ENCODE data around the gene ZNF182.
"Not testable (repeated sequence)": the region's sequence is repeated elsewhere in the genome, so short reads cannot be mapped to it uniquely, and the experiment has no call there.

The ZNF182 gene

DNA sequence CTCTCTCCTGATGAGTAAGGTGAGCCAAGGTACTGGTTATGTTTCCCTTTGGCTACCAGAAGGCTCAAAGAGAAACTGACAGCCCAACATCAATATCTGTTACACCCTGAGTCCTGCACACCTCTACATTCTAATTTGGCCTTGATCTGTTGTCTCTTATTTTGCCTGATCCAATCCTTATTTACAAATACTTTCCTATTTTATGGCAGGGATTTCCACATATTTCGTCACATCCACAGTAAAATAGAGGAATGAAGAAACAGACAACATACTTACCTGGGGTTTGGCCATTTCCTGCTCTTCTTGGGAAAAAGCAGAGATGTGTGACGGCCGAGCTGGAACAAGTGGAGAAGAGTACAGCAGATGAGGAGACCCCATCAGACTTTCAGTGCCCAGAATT, 1.5 kb downstream of the ZNF182 start:
- no peak for DNase-seq (ENCODE audit: low read depth, low spot score)
- H3K4me3 ChIP-seq (ENCODE audit: low read length): no peak overlapping the region
- no CpG with 5 or more reads among the region's 3 CpGs for WGBS (ENCODE audit: insufficient coverage, insufficient read length)

DNA sequence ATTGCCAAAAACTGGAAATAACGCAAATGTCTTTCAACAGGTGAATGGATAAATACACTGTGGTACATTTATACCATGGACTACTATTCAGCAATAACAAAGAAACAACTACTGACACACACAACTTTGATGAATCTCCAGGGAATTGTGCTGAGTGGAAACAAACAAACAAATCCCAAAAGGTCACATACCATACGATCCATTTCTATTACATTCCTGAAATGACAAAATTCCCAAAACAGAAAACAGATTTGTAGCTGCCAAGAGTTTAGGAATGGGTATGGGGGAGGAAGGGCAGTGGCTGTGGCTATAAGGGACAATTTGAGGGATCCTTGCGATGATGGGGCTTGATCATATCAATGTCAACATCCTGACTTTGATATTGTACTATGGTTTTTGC, 2.5 kb downstream of the ZNF182 start:
- no peaks in the 10 kb centered on the region for H3K27me3 ChIP-seq (ENCODE audit: control insufficient read depth, insufficient read depth, low read length)
- no peak overlapping the region for H3K4me3 ChIP-seq (ENCODE audit: low read length)
- DNase-seq (ENCODE audit: low read depth, low spot score): no peak
- H3K27ac ChIP-seq (ENCODE audit: low read length): no peak overlapping the region
- no peaks in the 10 kb centered on the region for H3K36me3 ChIP-seq (ENCODE audit: control insufficient read depth, insufficient read depth, low read length)
- WGBS (ENCODE audit: insufficient coverage, insufficient read length): no CpG with 5 or more reads among the region's 3 CpGs
- H3K4me1 ChIP-seq (ENCODE audit: control insufficient read depth, insufficient read depth, low read length): no peaks in the 10 kb centered on the region
- no peaks in the 10 kb centered on the region for H3K9me3 ChIP-seq (ENCODE audit: control insufficient read depth, insufficient read depth, low read length)

More for the DNA sequence above, 1.5 kb downstream of the ZNF182 start:
- H3K4me1 ChIP-seq (ENCODE audit: control insufficient read depth, insufficient read depth, low read length): no peaks in the 10 kb centered on the region
- H3K36me3 ChIP-seq (ENCODE audit: control insufficient read depth, insufficient read depth, low read length): no peaks in the 10 kb centered on the region
- no peaks in the 10 kb centered on the region for H3K9me3 ChIP-seq (ENCODE audit: control insufficient read depth, insufficient read depth, low read length)
- no peak overlapping the region for H3K27ac ChIP-seq (ENCODE audit: low read length)
- H3K27me3 ChIP-seq (ENCODE audit: control insufficient read depth, insufficient read depth, low read length): no peaks in the 10 kb centered on the region

DNA sequence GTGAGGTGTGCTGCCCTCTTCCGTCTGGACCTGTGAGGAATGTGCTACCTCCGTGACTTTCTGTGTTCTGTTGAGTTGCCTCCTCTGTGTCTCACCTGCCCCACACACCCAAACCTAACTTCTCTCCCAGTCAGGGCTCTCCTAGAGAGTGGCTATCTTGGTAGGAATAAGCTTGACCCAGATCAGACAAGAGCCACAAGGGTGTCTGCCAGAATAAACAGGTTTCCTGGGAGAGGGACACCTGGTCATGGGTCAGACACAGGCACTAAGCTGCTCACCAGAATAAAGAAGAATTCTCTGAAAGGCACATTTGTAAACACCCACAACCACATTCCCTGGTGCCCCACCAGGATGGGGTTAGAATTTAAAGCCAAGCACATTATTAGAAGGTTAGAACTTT, 11.1 kb downstream of the ZNF182 start:
- no peaks in the 10 kb centered on the region for H3K36me3 ChIP-seq (ENCODE audit: control insufficient read depth, insufficient read depth, low read length)
- H3K27ac ChIP-seq (ENCODE audit: low read length): no peak overlapping the region
- no peak overlapping the region for H3K4me3 ChIP-seq (ENCODE audit: low read length)
- H3K4me1 ChIP-seq (ENCODE audit: control insufficient read depth, insufficient read depth, low read length): no peaks in the 10 kb centered on the region
- no peaks in the 10 kb centered on the region for H3K27me3 ChIP-seq (ENCODE audit: control insufficient read depth, insufficient read depth, low read length)
- no CpG with 5 or more reads among the region's 2 CpGs for WGBS (ENCODE audit: insufficient coverage, insufficient read length)
- H3K9me3 ChIP-seq (ENCODE audit: control insufficient read depth, insufficient read depth, low read length): no peaks in the 10 kb centered on the region
- DNase-seq (ENCODE audit: low read depth, low spot score): no peak

DNA sequence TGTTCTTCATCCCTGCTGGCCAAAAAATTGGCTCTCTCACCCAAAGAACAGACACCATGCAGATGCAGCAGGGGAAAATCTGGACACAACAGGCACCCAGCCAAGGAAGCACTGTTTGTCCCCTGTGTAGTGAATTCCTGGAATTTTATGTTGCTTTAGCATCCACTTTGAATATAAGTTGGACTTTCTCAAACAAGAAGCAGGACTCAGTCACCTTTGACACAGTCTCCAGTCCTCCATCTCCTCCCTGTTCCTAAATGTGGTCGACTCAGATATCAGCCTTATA, 11.8 kb downstream of the ZNF182 start:
- H3K4me1 ChIP-seq (ENCODE audit: control insufficient read depth, insufficient read depth, low read length): no peaks in the 10 kb centered on the region
- no peaks in the 10 kb centered on the region for H3K27me3 ChIP-seq (ENCODE audit: control insufficient read depth, insufficient read depth, low read length)
- no peaks in the 10 kb centered on the region for H3K9me3 ChIP-seq (ENCODE audit: control insufficient read depth, insufficient read depth, low read length)
- no peak overlapping the region for H3K4me3 ChIP-seq (ENCODE audit: low read length)
- no peak overlapping the region for H3K27ac ChIP-seq (ENCODE audit: low read length)
- WGBS (ENCODE audit: insufficient coverage, insufficient read length): no CpG with 5 or more reads among the region's 1 CpG
- DNase-seq (ENCODE audit: low read depth, low spot score): no peak
- no peaks in the 10 kb centered on the region for H3K36me3 ChIP-seq (ENCODE audit: control insufficient read depth, insufficient read depth, low read length)

DNA sequence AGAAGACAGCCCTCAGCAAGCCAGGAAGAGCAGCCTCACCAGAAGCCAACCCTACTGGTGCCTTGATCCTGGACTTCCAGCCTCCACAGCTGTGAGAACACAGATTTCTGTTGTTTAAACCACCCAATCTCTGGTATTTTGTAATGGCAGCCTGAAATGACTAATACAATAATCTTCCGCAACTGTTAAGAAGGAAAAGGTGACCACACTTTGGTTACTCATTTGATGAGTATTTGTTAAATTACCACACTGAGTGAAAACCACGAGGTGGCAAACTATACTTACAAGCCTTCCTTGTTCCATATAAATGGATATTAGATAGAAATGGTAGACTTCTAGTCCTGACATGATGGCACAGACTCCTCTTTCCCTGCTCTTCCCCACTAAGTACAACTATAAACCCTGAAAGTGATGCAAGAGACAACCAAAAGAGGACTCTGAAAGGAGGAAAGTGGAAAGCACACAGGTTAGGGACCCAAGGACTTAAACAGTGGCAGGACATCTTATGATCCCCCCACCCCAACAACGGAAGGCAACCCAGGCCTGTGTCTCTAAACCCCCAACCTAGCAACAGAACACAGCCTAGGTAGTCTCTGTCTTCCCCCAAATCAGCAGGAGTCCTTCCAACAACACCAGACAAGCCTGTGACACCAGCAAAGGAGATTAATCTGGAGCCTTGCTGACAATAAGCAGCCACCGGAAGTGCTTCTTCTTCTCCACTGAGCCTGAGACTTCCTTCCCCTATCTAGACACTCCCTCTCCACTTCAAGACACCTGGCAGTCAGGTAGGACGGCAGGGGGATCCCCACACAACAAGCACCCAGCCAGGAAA, 12.3 kb downstream of the ZNF182 start:
- no peaks in the 10 kb centered on the region for H3K4me1 ChIP-seq (ENCODE audit: control insufficient read depth, insufficient read depth, low read length)
- H3K27ac ChIP-seq (ENCODE audit: low read length): no peak overlapping the region
- H3K4me3 ChIP-seq (ENCODE audit: low read length): no peak overlapping the region
- H3K27me3 ChIP-seq (ENCODE audit: control insufficient read depth, insufficient read depth, low read length): no peaks in the 10 kb centered on the region
- H3K9me3 ChIP-seq (ENCODE audit: control insufficient read depth, insufficient read depth, low read length): no peaks in the 10 kb centered on the region
- H3K36me3 ChIP-seq (ENCODE audit: control insufficient read depth, insufficient read depth, low read length): no peaks in the 10 kb centered on the region
- no peak for DNase-seq (ENCODE audit: low read depth, low spot score)
- no CpG with 5 or more reads among the region's 5 CpGs for WGBS (ENCODE audit: insufficient coverage, insufficient read length)

DNA sequence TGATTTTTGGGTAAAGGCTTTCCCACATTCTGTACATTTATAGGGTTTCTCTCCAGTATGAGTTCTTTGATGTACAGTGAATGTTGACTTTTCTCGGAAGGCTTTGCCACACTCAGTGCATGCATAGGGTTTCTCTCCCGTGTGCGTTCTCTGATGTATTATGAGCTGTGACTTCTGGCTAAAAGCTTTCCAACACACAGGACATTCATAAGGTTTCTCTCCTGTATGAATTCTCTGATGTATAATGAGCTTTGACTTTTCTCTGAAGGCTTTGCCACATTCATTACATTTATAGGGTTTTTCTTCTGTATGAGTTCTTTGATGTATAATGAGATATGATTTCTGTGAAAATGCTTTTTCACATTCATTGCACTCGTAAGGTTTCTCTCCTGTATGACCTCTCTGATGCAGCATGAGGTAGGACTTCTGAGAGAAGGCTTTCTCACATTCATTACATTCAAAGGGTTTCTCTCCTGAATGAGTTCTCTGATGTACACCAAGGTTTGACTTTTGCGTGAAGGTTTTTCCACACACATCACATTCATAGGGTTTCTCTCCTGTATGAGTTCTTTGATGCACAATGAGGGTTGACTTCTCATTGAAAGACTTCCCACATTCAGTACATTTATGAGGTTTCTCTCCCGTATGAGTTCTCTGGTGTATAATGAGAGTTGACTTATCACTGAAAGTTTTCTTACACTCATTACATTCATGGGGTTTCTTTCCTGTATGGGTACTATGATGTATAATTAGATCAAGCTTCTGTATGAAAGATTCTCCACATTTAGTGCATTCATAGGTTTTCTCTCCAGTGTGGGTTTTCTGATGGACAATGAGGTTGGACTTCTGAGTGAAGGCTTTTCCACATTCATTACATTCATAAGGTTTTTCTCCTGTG, 27.3 kb downstream of the ZNF182 start:
- H3K36me3 ChIP-seq (ENCODE audit: control insufficient read depth, insufficient read depth, low read length): no peaks in the 10 kb centered on the region; the same call in 1 of the 2 replicates
- no peak for DNase-seq (ENCODE audit: low read depth, low spot score)
- peaks cover 4% of the 10 kb centered on the region for H3K9me3 ChIP-seq (ENCODE audit: control insufficient read depth, insufficient read depth, low read length)
- H3K27me3 ChIP-seq (ENCODE audit: control insufficient read depth, insufficient read depth, low read length): no peaks in the 10 kb centered on the region
- no peaks in the 10 kb centered on the region for H3K4me1 ChIP-seq (ENCODE audit: control insufficient read depth, insufficient read depth, low read length)
- no peak overlapping the region for H3K4me3 ChIP-seq (ENCODE audit: low read length)
- no peak overlapping the region for H3K27ac ChIP-seq (ENCODE audit: low read length)
- WGBS (ENCODE audit: insufficient coverage, insufficient read length): no CpG with 5 or more reads among the region's 6 CpGs

DNA sequence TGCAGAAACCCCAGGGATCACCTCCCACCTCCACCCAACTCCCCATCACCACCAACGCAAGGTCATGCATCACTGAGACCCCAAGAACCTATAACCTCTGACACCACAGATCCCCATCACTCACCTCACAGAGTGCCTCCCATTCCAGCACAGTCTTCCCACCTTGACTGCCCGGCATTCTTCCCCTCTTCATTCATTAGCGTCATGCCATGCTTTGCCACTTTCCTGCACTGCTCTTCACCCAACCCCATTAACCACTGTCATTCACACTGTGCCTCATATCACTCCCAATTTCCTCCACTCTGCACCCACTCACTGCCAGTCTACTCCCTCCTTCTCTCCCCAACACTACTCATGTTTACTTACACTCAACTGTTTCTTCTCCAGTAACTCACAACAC, 30.6 kb downstream of the ZNF182 start:
- no CpG with 5 or more reads among the region's 3 CpGs for WGBS (ENCODE audit: insufficient coverage, insufficient read length)
- Histone ChIP-seq H3K4me3 (ENCODE audit: low read length) (no peak overlapping the region), H3K27ac (ENCODE audit: low read length) (no peak overlapping the region), H3K4me1 (ENCODE audit: control insufficient read depth, insufficient read depth, low read length) (no peaks in the 10 kb centered on the region), H3K36me3 (ENCODE audit: control insufficient read depth, insufficient read depth, low read length) (no peaks in the 10 kb centered on the region; the same call in 1 of the 2 replicates), H3K27me3 (ENCODE audit: control insufficient read depth, insufficient read depth, low read length) (no peaks in the 10 kb centered on the region), H3K9me3 (ENCODE audit: control insufficient read depth, insufficient read depth, low read length) (peaks cover 4% of the 10 kb centered on the region)
- no peak for DNase-seq (ENCODE audit: low read depth, low spot score)

DNA sequence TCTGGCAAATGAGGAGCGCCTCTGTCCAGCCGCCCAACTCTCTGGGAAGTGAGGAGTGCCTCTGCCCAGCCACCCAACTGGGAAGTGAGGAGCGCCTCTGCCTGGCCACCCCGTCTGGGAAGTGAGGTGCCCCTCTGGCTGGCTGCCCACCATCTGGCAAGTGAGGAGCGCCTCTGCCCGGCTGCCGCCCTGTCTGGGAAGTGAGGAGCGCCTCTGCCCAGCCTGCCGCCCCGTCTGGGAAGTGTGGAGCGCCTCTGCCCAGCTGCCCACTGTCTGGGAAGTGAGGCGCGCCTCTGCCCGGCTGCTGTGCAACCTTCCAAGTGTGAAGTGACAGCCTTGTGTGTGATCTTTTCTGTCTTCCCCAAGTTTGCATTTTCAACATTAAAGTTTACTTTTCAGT, 38.3 kb downstream of the ZNF182 start:
- DNase-seq (ENCODE audit: low read depth, low spot score); H3K27me3 ChIP-seq (ENCODE audit: control insufficient read depth, insufficient read depth, low read length); H3K9me3 ChIP-seq (ENCODE audit: control insufficient read depth, insufficient read depth, low read length); H3K36me3 ChIP-seq (ENCODE audit: control insufficient read depth, insufficient read depth, low read length); H3K4me3 ChIP-seq (ENCODE audit: low read length); H3K27ac ChIP-seq (ENCODE audit: low read length); H3K4me1 ChIP-seq (ENCODE audit: control insufficient read depth, insufficient read depth, low read length): not testable (repeated sequence)
- no CpG with 5 or more reads among the region's 14 CpGs for WGBS (ENCODE audit: insufficient coverage, insufficient read length)

DNA sequence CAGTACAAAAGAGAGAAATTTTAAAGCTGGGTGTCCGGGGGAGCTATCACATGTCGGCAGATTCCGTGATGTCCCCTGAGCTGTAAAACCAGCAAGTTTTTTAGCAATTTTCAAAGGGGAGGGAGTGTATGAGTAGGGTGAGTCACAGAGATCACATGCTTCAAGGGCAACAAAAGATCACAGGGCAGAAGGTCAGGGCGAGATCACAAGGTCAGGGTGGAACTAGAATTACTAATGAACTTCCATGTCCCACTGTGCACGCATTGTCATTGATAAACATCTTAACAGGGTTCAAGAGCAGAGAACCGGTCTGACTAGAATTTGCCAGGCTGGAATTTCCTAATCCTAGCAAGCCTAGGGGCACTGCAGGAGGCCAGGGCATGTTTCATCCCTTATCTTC, 42.0 kb downstream of the ZNF182 start:
- DNase-seq (ENCODE audit: low read depth, low spot score); H3K4me1 ChIP-seq (ENCODE audit: control insufficient read depth, insufficient read depth, low read length); H3K4me3 ChIP-seq (ENCODE audit: low read length); H3K27ac ChIP-seq (ENCODE audit: low read length); H3K27me3 ChIP-seq (ENCODE audit: control insufficient read depth, insufficient read depth, low read length); H3K9me3 ChIP-seq (ENCODE audit: control insufficient read depth, insufficient read depth, low read length); H3K36me3 ChIP-seq (ENCODE audit: control insufficient read depth, insufficient read depth, low read length): not testable (repeated sequence)
- WGBS (ENCODE audit: insufficient coverage, insufficient read length): no CpG with 5 or more reads among the region's 6 CpGs

DNA sequence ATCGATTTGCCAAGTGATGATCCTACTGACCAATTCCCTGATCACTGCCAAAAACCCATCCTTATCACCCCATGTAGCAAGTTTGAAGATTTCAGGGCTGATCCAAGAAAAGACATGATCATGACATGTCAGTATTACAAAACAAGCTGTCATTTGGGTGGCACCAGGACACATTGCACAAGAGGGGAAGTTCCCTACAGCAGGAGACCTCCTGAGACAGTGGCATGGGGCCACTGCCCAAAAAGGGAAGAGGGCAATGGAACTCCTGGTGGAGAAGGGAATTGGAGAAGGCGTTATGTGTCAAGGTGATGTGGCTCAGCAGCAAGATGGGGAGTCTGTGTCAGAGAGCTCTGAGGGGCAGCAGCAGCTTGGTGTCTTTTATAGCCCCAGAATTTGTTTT, 43.4 kb downstream of the ZNF182 start:
- no peak for DNase-seq (ENCODE audit: low read depth, low spot score)
- no peaks in the 10 kb centered on the region for H3K36me3 ChIP-seq (ENCODE audit: control insufficient read depth, insufficient read depth, low read length)
- H3K9me3 ChIP-seq (ENCODE audit: control insufficient read depth, insufficient read depth, low read length): no peaks in the 10 kb centered on the region
- H3K4me1 ChIP-seq (ENCODE audit: control insufficient read depth, insufficient read depth, low read length): no peaks in the 10 kb centered on the region
- H3K27me3 ChIP-seq (ENCODE audit: control insufficient read depth, insufficient read depth, low read length): no peaks in the 10 kb centered on the region
- no peak overlapping the region for H3K27ac ChIP-seq (ENCODE audit: low read length)
- WGBS (ENCODE audit: insufficient coverage, insufficient read length): no CpG with 5 or more reads among the region's 2 CpGs
- H3K4me3 ChIP-seq (ENCODE audit: low read length): no peak overlapping the region
